Left ventricle myocardium superior (tissue), 1 donor: ENCODE results near the gene SCML2. TPM values are rescaled to one million over a fixed set of nuclear protein-coding genes. Genes with fewer than 3 reads are reported as not detected.
"Not testable (repeated sequence)": the region's sequence is repeated elsewhere in the genome, so short reads cannot be mapped to it uniquely, and the experiment has no call there.

Experiments used
- ATAC-seq: fragments of 200-7000 bp; cut with Tn5 transposase; one replicate; pipeline ENCODE4 v1.9.1; 2020; ENCODE audit warnings: mild to moderate bottlenecking, moderate library complexity
- DNase-seq: peaks from one replicate; pipeline ENCODE4 v3.0.0-alpha.2; 2020
- intact Hi-C: fragments of 100-400 bp; cut with micrococcal nuclease; formaldehyde crosslinking; loops from one replicate; pipeline ENCODE4 v1.11.0; 2022
- long read RNA-seq: library from polyadenylated mRNA; unstranded; transcript quantifications from one replicate; pipeline ENCODE4 v2.0.0, GENCODE V29; 2021
- total RNA-seq: library from RNA; stranded (reverse); fragmentation: NEBNext Ultra II Directional; extraction: Animal tissue kit (Norgen Biotek cat#: 25700); gene quantifications from one replicate; pipeline ENCODE4 v1.2.1, GENCODE V29; 2021
- donor health status: DM: no; HTN: yes; CAD: no; lungs with severe emphysema.

The SCML2 gene
- 1.4 TPM for total RNA-seq
- long read RNA-seq, full-length matches to known transcripts, result 1 of 1 reads
- long read RNA-seq, partial matches to known transcripts, result 0 of 1 reads
- long read RNA-seq, other reads (novel, unspliced or antisense), result 0 of 1 reads

DNA sequence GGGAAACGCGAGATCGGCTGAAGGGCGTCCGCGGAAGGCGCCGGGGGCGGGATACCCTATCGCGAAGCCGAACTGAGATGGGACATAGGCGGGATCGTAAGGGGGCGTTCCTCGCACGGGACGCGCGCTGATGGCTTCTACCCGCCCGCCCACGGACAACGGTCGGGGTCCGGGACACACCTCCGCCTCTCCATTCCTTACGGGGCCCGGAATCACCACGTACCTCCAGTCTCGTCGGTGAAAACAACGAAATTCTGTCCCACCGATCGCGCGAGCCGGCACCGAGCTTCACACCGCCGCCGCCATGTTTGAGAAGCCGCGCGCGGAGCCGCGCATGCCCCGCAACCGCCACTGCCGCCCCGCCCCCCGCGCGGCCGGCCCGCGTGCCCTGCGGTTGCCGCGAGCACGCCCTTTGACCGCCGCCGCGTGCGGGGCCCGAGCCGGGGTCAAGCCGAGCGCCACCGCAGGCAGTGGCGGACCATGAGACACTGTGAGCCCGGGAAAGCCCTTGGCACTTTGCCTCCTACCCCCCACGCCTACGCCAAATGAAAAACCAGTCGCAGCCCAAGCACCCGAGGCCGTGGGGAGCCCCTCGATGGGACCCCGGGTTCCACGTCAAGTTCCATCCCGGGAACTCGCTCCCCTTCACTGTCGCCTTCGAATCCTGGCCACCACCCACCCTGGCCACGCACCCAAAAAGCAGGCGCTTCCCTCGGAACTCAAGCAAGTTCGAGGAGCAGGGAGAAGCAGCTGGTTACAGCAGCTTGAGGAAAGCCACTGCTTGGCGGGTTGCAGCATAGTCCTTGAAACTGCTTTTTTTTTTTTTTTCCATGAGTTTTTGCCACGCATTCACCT is at the start of gene SCML2:
Gene SCML2 (minus strand): TSS at position 320 of the 855 bp plus-strand sequence. CDS start 20,617 bp downstream, outside the sequence.
- ATAC-seq (peak; percentile 91), DNase-seq (peak; percentile 70)
- intact Hi-C loops, result no loop called here

- intact Hi-C loops, result no loop called here
- DNase-seq (no peak), ATAC-seq (no peak)
Measured at GRCh38 chrX:18401848-18402213, 47.3 kb upstream of the SCML2 start.

GRCh38 chrX:18394477-18394876 is 40.0 kb upstream of the SCML2 start:
- intact Hi-C loops, result loop anchor here (10.0 kb wide), 1 partner anchor 940 kb away; no protein-coding TSS in a partner anchor
- DNase-seq (no peak), ATAC-seq (no peak)

GRCh38 chrX:18390941-18391538 is 36.6 kb upstream of the SCML2 start:
- intact Hi-C loops, result loop anchor here (10.0 kb wide), 1 partner anchor 944 kb away; no protein-coding TSS in a partner anchor
- no peak for ATAC-seq
- DNase-seq, result peak; percentile 73

DNA sequence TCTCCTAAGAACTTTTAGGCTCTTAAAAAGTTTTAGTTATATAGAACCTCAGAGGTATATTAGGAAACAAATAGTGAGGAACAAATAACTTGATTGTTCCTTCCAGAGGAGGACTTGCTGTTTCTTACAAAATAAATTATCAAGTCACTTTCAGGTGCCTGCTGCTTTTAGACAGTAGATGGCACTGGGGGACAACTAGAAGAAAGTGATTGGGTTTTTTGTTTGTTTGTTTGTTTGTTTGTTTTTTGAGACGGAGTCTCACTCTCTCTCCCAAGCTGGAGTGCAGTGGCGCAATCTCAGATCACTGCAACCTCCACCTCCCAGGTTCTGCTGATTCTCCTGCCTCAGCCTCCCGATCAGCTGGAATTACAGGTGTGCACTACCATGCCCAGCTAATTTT is 35.5 kb upstream of the SCML2 start:
- intact Hi-C loops, result loop anchor here (10.0 kb wide), 1 partner anchor 945 kb away; no protein-coding TSS in a partner anchor
- DNase-seq (no peak), ATAC-seq (no peak)

- no peak for ATAC-seq
- intact Hi-C loops, result no loop called here
Measured at GRCh38 chrX:18377796-18378195, 23.3 kb upstream of the SCML2 start.

GRCh38 chrX:18375131-18375805 is 20.8 kb upstream of the SCML2 start:
- intact Hi-C loops, ATAC-seq: not testable (repeated sequence)

More at GRCh38 chrX:18377796-18378195, 23.3 kb upstream of the SCML2 start:
- no peak for DNase-seq

GRCh38 chrX:18369096-18369495 is 14.6 kb upstream of the SCML2 start:
- DNase-seq, ATAC-seq, intact Hi-C loops: not testable (repeated sequence)

More at GRCh38 chrX:18375131-18375805, 20.8 kb upstream of the SCML2 start:
- DNase-seq, result not testable (repeated sequence)

- DNase-seq (no peak), ATAC-seq (no peak)
- intact Hi-C loops, result no loop called here
Measured at GRCh38 chrX:18368402-18368801, 13.9 kb upstream of the SCML2 start.

DNA sequence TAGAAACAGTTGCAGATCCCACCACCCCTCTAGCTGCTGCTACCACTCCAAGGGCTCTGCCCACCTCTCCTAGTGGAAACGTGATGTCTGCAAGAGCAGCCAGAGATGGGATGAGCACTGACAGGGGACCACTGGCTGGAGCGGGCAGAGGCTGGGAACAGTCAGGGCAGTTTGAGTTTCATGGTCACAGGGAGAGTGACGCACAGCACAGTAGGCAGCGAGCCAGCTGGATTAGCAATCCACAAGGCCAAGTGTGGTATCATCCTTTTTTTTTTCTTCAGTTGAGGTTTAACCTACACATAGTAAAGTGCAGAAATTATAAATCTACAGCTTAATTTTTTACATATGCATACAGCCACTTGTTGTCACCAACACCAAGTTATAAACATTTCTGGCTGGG is 6.4 kb upstream of the SCML2 start:
- DNase-seq, result no peak
- no peak for ATAC-seq
- intact Hi-C loops, result no loop called here

DNA sequence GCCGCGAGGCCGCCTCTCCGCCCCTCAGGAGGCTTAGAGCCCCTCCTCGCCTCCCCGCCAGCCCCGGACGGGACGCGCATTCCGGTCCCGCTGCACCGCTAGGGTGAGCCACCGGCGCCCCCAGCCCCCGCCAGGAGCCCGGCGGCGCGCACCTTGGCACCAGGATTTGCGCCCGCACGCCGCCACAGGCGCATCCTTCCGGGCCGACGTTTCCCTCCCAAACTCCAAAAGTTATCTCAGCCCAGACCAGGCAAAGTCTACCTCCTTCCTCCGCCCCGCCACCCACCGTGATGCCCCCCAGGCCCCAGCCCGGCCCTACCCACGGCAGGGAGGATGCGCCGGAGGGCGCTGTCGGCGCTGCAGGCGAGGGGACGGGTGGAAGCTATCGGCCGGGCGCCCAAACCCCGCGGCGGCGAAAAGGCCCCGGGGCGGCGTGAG is 538 bp downstream of the SCML2 start:
- ATAC-seq (peak; percentile 49), DNase-seq (peak; percentile 29)
- intact Hi-C loops, result no loop called here

- ATAC-seq (no peak), DNase-seq (no peak)
- intact Hi-C loops, result no loop called here
Measured at GRCh38 chrX:18351784-18352183, 2.7 kb downstream of the SCML2 start.

DNA sequence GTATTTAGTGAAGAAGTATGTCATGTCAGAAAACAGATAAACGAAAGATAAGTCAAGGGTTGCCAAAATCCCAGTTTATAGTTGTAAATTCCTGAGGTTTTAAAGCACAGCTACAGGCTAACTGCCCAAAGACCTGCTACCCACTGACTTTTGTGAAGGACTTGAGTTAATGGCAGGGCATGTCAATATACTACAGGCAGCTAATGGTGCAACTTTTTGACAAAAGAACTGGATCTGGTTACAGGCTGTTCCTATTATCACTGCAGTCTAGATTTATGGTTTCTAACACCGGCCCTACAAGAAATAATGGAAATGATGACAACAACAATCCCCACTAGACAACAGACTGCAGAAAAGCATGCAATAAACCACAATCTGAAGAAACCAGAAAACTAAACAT is 6.4 kb downstream of the SCML2 start:
- ATAC-seq, result no peak
- no peak for DNase-seq
- intact Hi-C loops, result no loop called here

- intact Hi-C loops, result no loop called here
- ATAC-seq (no peak), DNase-seq (no peak)
Measured at GRCh38 chrX:18309401-18309800, 45.1 kb downstream of the SCML2 start.

DNA sequence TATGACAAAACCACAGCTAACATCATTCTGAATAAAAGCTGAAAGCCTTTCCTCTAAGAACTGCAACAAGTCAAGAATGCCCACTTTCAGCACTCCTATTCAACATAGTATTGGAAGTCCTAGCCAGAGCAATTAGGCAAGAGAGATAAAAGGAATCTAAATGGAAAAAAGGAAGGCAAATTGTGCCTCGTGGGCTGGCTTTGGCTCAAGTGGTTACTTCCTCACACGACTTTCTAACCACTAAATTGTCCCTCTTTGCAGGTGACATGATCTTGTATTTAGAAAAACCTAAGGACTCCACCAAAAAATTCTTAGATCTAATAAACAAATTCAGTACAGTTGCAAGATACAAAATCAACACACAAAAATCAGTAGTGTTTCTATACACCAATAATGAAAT is 57.2 kb downstream of the SCML2 start:
- no peak for ATAC-seq

GRCh38 chrX:18294893-18295292 is 59.6 kb downstream of the SCML2 start:
- intact Hi-C loops, result no loop called here
- DNase-seq (no peak), ATAC-seq (no peak)

More for the DNA sequence above, 57.2 kb downstream of the SCML2 start:
- no peak for DNase-seq
- intact Hi-C loops, result no loop called here

GRCh38 chrX:18291006-18291545 is 63.4 kb downstream of the SCML2 start:
- DNase-seq (no peak), ATAC-seq (no peak)
- intact Hi-C loops, result no loop called here

- DNase-seq (no peak), ATAC-seq (no peak)
- intact Hi-C loops, result no loop called here
Measured at GRCh38 chrX:18290200-18290599, 64.3 kb downstream of the SCML2 start.

DNA sequence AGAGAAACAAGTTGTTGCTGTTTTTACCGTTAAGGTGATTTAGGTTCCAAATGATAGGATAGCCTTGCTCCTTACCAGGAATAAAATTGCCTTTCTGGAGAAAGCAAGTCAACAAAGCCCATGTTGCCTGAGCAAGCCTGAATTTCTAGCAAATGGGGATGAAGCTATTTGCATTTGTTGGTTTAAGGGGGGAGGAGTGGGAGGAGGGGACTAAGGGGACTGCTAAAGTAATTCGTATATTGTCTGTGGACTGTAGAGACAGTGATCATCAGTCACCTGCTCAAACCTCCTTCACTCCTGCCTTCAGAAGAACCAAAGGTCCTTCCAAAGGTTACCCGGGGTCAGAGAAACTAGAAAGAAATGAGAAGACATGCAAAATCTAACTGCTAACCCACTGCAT is 65.8 kb downstream of the SCML2 start:
- DNase-seq, result no peak
- intact Hi-C loops, result no loop called here

More for the DNA sequence above, 65.8 kb downstream of the SCML2 start:
- no peak for ATAC-seq
